GM12878 (cell line): Measurements from ENCODE around the gene BTBD10. TPM values are rescaled to one million over a fixed set of nuclear protein-coding genes. Genes with fewer than 3 reads are reported as not detected.

Experiments used
- ATAC-seq: fragments of 200-7000 bp; cut with Tn5 transposase; 3 replicates; pipeline ENCODE4 v1.9.1; 2020; ENCODE audit warnings: mild to moderate bottlenecking, moderate library complexity
- BruUV-seq: library from RNA; stranded (reverse); fragments of 400-500 nt; replicated peaks from 2 replicates; lab custom pipeline; 2021; lab: Mats Ljungman, UMichigan
- CTCF ChIA-PET: fragments of 300-600 bp; sonication (Branson Sonifier 250); formaldehyde crosslinking; extraction: SDS; loops from one replicate; lab custom pipeline; 2021; ENCODE audit warnings: inconsistent platforms; lab: Yijun Ruan, JAX
- POLR2A ChIA-PET: fragments of 350-600 bp; formaldehyde crosslinking; extraction: SDS; loops from one replicate; lab custom pipeline; 2021; ENCODE audit warnings: inconsistent platforms; lab: Charles Lee
- RAD21 ChIA-PET: fragments of 300-600 bp; sonication (Branson Sonifier 250); formaldehyde crosslinking; loops from one replicate; lab custom pipeline; 2023; ENCODE audit warnings: antibody characterized with exemption; ENCODE audit not compliant: unreplicated experiment; lab: Charles Lee
- SMC1A ChIA-PET: fragments of 300-600 bp; sonication (Branson Sonifier 250); formaldehyde crosslinking; loops from one replicate; lab custom pipeline; 2023; ENCODE audit not compliant: unreplicated experiment, uncharacterized antibody; lab: Charles Lee
- DNase-seq: peaks from one replicate; pipeline ENCODE4 v3.0.0-alpha.2; 2011; ENCODE audit warnings: low read depth, low spot score
- FAIRE-seq: peaks from 3 replicates; lab custom pipeline; 2011; peaks lifted over from hg19 to GRCh38; lab: Jason Lieb, UNC
- H2AFZ ChIP-seq: 2 replicates; pipeline ENCODE4 v1.6.0; 2011; ENCODE audit warnings: low read depth, low read length, control low read depth; ENCODE audit not compliant: control insufficient read depth
- H3K27ac ChIP-seq: 2 replicates; pipeline ENCODE4 v1.5.1; 2011; ENCODE audit warnings: control low read depth; ENCODE audit not compliant: control insufficient read depth, insufficient read depth
- H3K27me3 ChIP-seq, 2 experiments: replicated peaks in 1 of 2; 2 replicates each; pipeline versions ENCODE4 v1.6.0 to v1.6.1; 2011; ENCODE audit warnings: low read length in 1 of 2; ENCODE audit not compliant: control insufficient read depth in 2 of 2, insufficient read depth in 2 of 2
- H3K36me3 ChIP-seq, 2 experiments: 2 replicates each; pipeline ENCODE4 v1.5.1; 2011; ENCODE audit warnings: low read length in 1 of 2; ENCODE audit not compliant: control insufficient read depth in 2 of 2, insufficient read depth in 2 of 2
- H3K4me1 ChIP-seq: 2 replicates; pipeline ENCODE4 v1.6.1; 2011; ENCODE audit warnings: mild to moderate bottlenecking, low read length, moderate library complexity, mixed read lengths; ENCODE audit not compliant: control insufficient read depth, insufficient read depth
- H3K4me2 ChIP-seq: 2 replicates; pipeline ENCODE4 v1.6.0; 2011; ENCODE audit warnings: control low read depth; ENCODE audit not compliant: control insufficient read depth, insufficient read depth
- H3K4me3 ChIP-seq: fragments of 200-600 bp; sonication (generic); 2 replicates; pipeline ENCODE4 v1.5.1; 2016
- H3K79me2 ChIP-seq: 2 replicates; pipeline ENCODE4 v1.6.0; 2011; ENCODE audit warnings: low read length; ENCODE audit not compliant: control insufficient read depth, insufficient read depth
- H3K9ac ChIP-seq: 2 replicates; pipeline ENCODE4 v1.8.0; 2011; ENCODE audit warnings: low read length, control low read depth, mixed read lengths; ENCODE audit not compliant: control insufficient read depth, insufficient read depth
- H3K9me3 ChIP-seq: replicated peaks from 3 replicates; pipeline ENCODE4 v1.5.1; 2011; ENCODE audit warnings: mild to moderate bottlenecking, low read length; ENCODE audit not compliant: control insufficient read depth, insufficient read depth
- H4K20me1 ChIP-seq: 2 replicates; pipeline ENCODE4 v1.6.0; 2011; ENCODE audit not compliant: control insufficient read depth, insufficient read depth
- CBX5 ChIP-seq: sonication (generic); IDR thresholded peaks from 2 replicates; pipeline ENCODE4 v1.6.1; 2016; ENCODE audit warnings: low read depth, moderate library complexity, mild to moderate bottlenecking, inconsistent platforms
- ETV6 ChIP-seq, 2 experiments: fragments of 450-650 bp in 1 of 2; IDR thresholded peaks in 1 of 2; conservative IDR thresholded peaks in 1 of 2; 2 replicates each; pipeline ENCODE4 v1.6.1; 2014; ENCODE audit warnings: antibody characterized with exemption in 1 of 2, borderline replicate concordance in 1 of 2, low read depth in 1 of 2, mild to moderate bottlenecking in 1 of 2, moderate library complexity in 1 of 2
- MYC ChIP-seq: IDR thresholded peaks from 2 replicates; pipeline ENCODE4 v1.6.1; 2011; ENCODE audit warnings: mild to moderate bottlenecking, low read length, moderate library complexity, inconsistent platforms; ENCODE audit not compliant: insufficient read depth, insufficient replicate concordance, insufficient read length, severe bottlenecking
- SMAD1 ChIP-seq: fragments of 450-650 bp; IDR thresholded peaks from 2 replicates; pipeline ENCODE4 v1.6.1; 2018; ENCODE audit warnings: mild to moderate bottlenecking, low read depth; ENCODE audit not compliant: partially characterized antibody
- ZNF687 ChIP-seq: fragments of 450-650 bp; IDR thresholded peaks from 2 replicates; pipeline ENCODE4 v1.6.1; 2017; ENCODE audit warnings: mild to moderate bottlenecking, moderate library complexity
- WGBS: methylation state at CpG from one replicate; pipeline ENCODE4 v1.1.6; 2016; ENCODE audit warnings: low lambda C conversion rate; ENCODE audit not compliant: insufficient replicate concordance, insufficient coverage; ENCODE audit errors: missing lambda C conversion rate; 5-methylcytosine and 5-hydroxymethylcytosine counted together
- in situ Hi-C: fragments of 300-500 bp; cut with MboI; formaldehyde crosslinking; loops from 9 replicates; pipeline ENCODE4 v1.14.3; 2018; ENCODE audit warnings: mixed read lengths
- intact Hi-C: fragments of 100-400 bp; cut with micrococcal nuclease; formaldehyde crosslinking; loops from one replicate; pipeline ENCODE4 v1.14.2; 2022; ENCODE audit not compliant: unreplicated experiment
- polyA plus RNA-seq, 11 experiments: library from polyadenylated mRNA; depleted of rRNA in 4 of 11; unstranded in 6 of 11; stranded (reverse) in 5 of 11; fragments of >200 nt; fragmentation: Nextera tagmentation in 4 of 11; fragmentation: Illumina TruSeq in 1 of 11; extraction: Ambion mirVana in 4 of 11; extraction: Trizol in 1 of 11; gene quantifications; 1 replicate in 1 of 11; 2 replicates in 10 of 11; pipeline versions ENCODE4 v1.2.1 to v1.2.3, GENCODE V29; 2011 to 2016; ENCODE audit warnings: inconsistent platforms in 2 of 11, missing spikeins in 2 of 11, low read depth in 1 of 11
- total RNA-seq, 4 experiments: library from RNA; depleted of rRNA in 3 of 4; stranded (reverse); fragments of >200 nt in 3 of 4; fragmentation: Illumina TruSeq in 1 of 4; extraction: Trizol in 1 of 4; gene quantifications; 2 replicates each; pipeline versions ENCODE4 v1.2.1 to v1.2.3, GENCODE V29; 2013 to 2021

Gene BTBD10
- total and polyA plus RNA-seq, 10 of the 15 experiments (the other 5 are each of a cell fraction or from before 2014, with no cell fraction given): 20.8 to 38.8 (median 26.9) TPM

GRCh38 chr11:13429288-13429687 lies 33.7 kb downstream of the BTBD10 start:
- H3K4me2 ChIP-seq: no peak overlapping the region
- RAD21 ChIA-PET: no interaction called here
- intact Hi-C loops (no loop called here), in situ Hi-C loops (no loop called here)
- ATAC-seq: no peak
- SMC1A ChIA-PET: no interaction called here
- H3K9me3 ChIP-seq: peaks cover 5% of the 10 kb centered on the region
- no peaks in the 10 kb centered on the region for H3K36me3 ChIP-seq
- H3K27ac ChIP-seq: no peak overlapping the region
- no peaks in the 10 kb centered on the region for H3K27me3 ChIP-seq
- no peaks in the 10 kb centered on the region for H4K20me1 ChIP-seq
- TF ChIP-seq SMAD1 (no peak), ZNF687 (no peak)
- TF ChIP-seq, all 136 proteins: peak for 0
- Histone ChIP-seq H3K9ac (no peak overlapping the region), H2AFZ (no peak overlapping the region), H3K4me1 (no peaks in the 10 kb centered on the region; the same call in 1 of the 2 replicates), H3K4me3 (no peak overlapping the region), H3K79me2 (no peaks in the 10 kb centered on the region; the same call in 1 of the 2 replicates)
- ChIA-PET POLR2A (no interaction called here), CTCF (interaction anchor here (1.0 kb wide), 1 partner anchor 44 kb away, joined by 4 read pairs; no protein-coding TSS in a partner anchor)
- DNase-seq (no peak), FAIRE-seq (no peak)
- no TSS peak for BruUV-seq
- 95% methylated on average over 1 of the region's 1 CpG for WGBS

GRCh38 chr11:13427440-13427839 lies 35.6 kb downstream of the BTBD10 start:
- intact Hi-C loops: no loop called here
- SMC1A ChIA-PET: no interaction called here
- no peak overlapping the region for H3K27ac ChIP-seq
- no peak for FAIRE-seq
- no peak overlapping the region for H3K4me3 ChIP-seq
- RAD21 ChIA-PET: no interaction called here
- H3K4me1 ChIP-seq: no peaks in the 10 kb centered on the region; the same call in 1 of the 2 replicates
- H2AFZ ChIP-seq: no peak overlapping the region
- POLR2A ChIA-PET: no interaction called here
- no peak overlapping the region for H3K9ac ChIP-seq
- TF ChIP-seq CBX5 (peak; percentile 44; the same call in 1 of the 2 replicates), MYC (no peak), ETV6 (conservative IDR thresholded peaks at IDR 0.05 in 1 of 2, IDR thresholded peaks at IDR 0.05 in 1 of 2; ENCODE audit: borderline replicate concordance in 1 of 2, low read depth in 1 of 2) (no peak)
- TF ChIP-seq, all 136 proteins: peak for 1
- no peak overlapping the region for H3K4me2 ChIP-seq
- H3K79me2 ChIP-seq: no peaks in the 10 kb centered on the region; the same call in 1 of the 2 replicates
- CTCF ChIA-PET: interaction anchor here (1.4 kb wide), 1 partner anchor 42 kb away, joined by 3 read pairs; no protein-coding TSS in a partner anchor
- H3K36me3 ChIP-seq: no peaks in the 10 kb centered on the region
- H3K9me3 ChIP-seq: peaks cover 5% of the 10 kb centered on the region
- no peak for ATAC-seq
- in situ Hi-C loops: no loop called here
- BruUV-seq: no TSS peak
- H4K20me1 ChIP-seq: no peaks in the 10 kb centered on the region
- DNase-seq: no peak
- no peaks in the 10 kb centered on the region for H3K27me3 ChIP-seq
